Activated CD8-positive, alpha-beta T cell treated with anti-CD3 and anti-CD28 coated beads, Interleukin-2, amount 10 ng/mL, durations not matched to agents 7 days and 5 days (primary cell): ENCODE data around the gene KRTAP9-8. TPM values are rescaled to one million over a fixed set of nuclear protein-coding genes. Genes with fewer than 3 reads are reported as not detected.
"Not testable (repeated sequence)": the region's sequence is repeated elsewhere in the genome, so short reads cannot be mapped to it uniquely, and the experiment has no call there.

Experiments used
- ATAC-seq: fragments of 150-1000 bp; cut with Tn5 transposase; one replicate; pipeline ENCODE4 v1.10.0; 2021; ENCODE audit warnings: moderate library complexity
- CTCF ChIA-PET: fragments of 350-600 bp; sonication (Branson Sonifier 250); formaldehyde crosslinking; loops from one replicate; lab custom pipeline; 2021; ENCODE audit warnings: antibody characterized with exemption; lab: Charles Lee
- POLR2A ChIA-PET: fragments of 350-600 bp; sonication (Branson Sonifier 250); formaldehyde crosslinking; loops from one replicate; lab custom pipeline; 2021; ENCODE audit warnings: antibody characterized with exemption; lab: Charles Lee
- DNase-seq: peaks from one replicate; pipeline ENCODE4 v3.0.0-alpha.2; 2020
- H3K27ac Mint-ChIP-seq: one replicate; pipeline ENCODE4 v1.8.0; 2021; ENCODE audit warnings: mild to moderate bottlenecking, mixed read lengths
- H3K27me3 Mint-ChIP-seq: one replicate; pipeline ENCODE4 v1.8.0; 2021; ENCODE audit warnings: low read depth, mixed read lengths
- H3K36me3 Mint-ChIP-seq: one replicate; pipeline ENCODE4 v1.8.0; 2021; ENCODE audit warnings: low read depth, mixed read lengths
- H3K4me1 Mint-ChIP-seq: one replicate; pipeline ENCODE4 v1.8.0; 2021; ENCODE audit warnings: low read depth, mixed read lengths
- H3K4me3 Mint-ChIP-seq: one replicate; pipeline ENCODE4 v1.8.0; 2021; ENCODE audit warnings: mild to moderate bottlenecking, mixed read lengths
- H3K9me3 Mint-ChIP-seq: one replicate; pipeline ENCODE4 v1.8.0; 2022; ENCODE audit warnings: mixed read lengths; ENCODE audit not compliant: insufficient read depth
- total RNA-seq, 2 experiments: library from RNA; stranded (reverse); gene quantifications; one replicate each; pipeline ENCODE4 v1.2.3, GENCODE V29; 2021

Gene KRTAP9-8, protein sequence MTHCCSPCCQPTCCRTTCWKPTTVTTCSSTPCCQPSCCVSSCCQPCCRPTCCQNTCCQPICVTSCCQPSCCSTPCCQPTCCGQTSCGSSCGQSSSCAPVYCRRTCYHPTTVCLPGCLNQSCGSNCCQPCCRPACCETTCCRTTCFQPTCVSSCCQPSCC
- not detected for total RNA-seq

DNA sequence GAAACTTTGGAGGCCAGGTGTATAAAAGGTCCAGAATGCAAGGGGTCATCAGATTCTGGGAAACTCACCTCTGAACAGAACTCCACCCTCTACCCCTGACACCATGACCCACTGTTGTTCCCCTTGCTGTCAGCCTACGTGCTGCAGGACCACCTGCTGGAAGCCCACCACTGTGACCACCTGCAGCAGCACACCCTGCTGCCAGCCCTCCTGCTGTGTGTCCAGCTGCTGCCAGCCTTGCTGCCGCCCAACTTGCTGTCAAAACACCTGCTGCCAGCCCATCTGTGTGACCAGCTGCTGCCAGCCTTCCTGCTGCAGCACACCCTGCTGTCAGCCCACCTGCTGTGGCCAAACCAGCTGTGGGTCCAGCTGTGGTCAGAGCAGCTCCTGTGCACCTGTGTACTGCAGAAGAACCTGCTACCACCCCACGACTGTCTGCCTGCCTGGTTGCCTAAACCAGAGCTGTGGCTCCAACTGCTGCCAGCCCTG lies at the start of gene KRTAP9-8:
Gene KRTAP9-8, plus strand, starts transcription at position 51 of the 489 bp plus-strand sequence. Its CDS starts 53 bp downstream, at position 104.
- H3K4me1 Mint-ChIP-seq, POLR2A ChIA-PET, CTCF ChIA-PET, H3K4me3 Mint-ChIP-seq, H3K9me3 Mint-ChIP-seq, H3K36me3 Mint-ChIP-seq, DNase-seq, ATAC-seq, H3K27ac Mint-ChIP-seq: not testable (repeated sequence)
- H3K27me3 Mint-ChIP-seq, result peaks cover 15% of the 10 kb centered on the region

DNA sequence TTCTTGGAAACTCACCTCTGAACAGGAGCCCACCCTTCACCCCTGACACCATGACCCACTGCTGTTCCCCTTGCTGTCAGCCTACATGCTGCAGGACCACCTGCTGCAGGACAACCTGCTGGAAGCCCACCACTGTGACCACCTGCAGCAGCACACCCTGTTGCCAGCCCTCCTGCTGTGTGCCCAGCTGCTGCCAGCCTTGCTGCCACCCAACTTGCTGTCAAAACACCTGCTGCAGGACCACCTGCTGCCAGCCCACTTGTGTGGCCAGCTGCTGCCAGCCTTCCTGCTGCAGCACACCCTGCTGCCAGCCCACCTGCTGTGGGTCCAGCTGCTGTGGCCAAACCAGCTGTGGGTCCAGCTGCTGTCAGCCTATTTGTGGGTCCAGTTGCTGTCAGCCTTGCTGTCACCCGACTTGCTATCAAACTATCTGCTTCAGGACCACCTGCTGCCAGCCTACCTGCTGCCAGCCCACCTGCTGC lies 47.9 kb upstream of the KRTAP9-8 start, which contains the start of gene KRTAP9-1:
Gene KRTAP9-1, plus strand, starts transcription at position 51 of the 482 bp plus-strand sequence. Its CDS starts 0 bp downstream, at position 51.
- CTCF ChIA-PET, H3K27ac Mint-ChIP-seq, H3K4me1 Mint-ChIP-seq, POLR2A ChIA-PET, H3K36me3 Mint-ChIP-seq, H3K9me3 Mint-ChIP-seq, H3K27me3 Mint-ChIP-seq, H3K4me3 Mint-ChIP-seq, ATAC-seq, DNase-seq: not testable (repeated sequence)

DNA sequence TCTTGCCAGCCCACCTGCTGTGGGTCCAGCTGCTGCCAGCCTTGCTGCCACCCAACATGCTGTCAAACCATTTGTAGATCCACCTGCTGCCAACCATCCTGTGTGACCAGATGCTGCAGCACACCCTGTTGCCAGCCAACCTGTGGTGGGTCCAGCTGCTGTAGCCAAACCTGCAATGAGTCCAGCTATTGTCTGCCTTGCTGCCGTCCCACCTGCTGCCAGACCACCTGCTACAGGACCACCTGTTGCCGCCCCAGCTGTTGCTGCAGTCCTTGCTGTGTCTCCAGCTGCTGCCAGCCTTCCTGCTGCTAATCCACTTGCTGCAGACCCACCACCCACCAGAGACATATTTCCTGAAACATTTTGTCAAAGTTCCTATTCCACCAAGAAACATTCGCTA lies 47.5 kb upstream of the KRTAP9-8 start:
- CTCF ChIA-PET, result no interaction called here
- peaks cover 7% of the 10 kb centered on the region for H3K27me3 Mint-ChIP-seq

DNA sequence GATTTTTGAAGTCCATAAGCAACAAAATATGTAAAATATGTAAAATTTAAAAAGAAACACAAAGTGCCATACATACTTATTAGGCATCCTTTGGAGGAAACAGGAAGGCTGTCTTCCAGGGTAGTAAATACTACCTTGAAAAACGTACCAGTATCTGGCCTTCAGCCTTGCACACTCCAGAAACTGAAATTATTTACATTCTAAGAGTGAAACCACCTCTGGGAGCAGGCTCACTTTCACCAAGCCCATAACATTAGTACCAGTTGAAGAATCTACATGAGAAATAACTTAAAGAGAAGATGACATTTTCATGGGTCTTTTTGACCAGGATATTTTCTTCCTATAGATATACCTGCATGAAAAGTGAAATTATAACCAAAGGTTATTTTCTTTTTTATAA lies 41.7 kb upstream of the KRTAP9-8 start:
- Mint-ChIP-seq H3K4me3 (no peak overlapping the region), H3K9me3 (no peaks in the 10 kb centered on the region), H3K27ac (no peak overlapping the region), H3K4me1 (no peaks in the 10 kb centered on the region), H3K27me3 (peaks cover 13% of the 10 kb centered on the region), H3K36me3 (no peaks in the 10 kb centered on the region)
- CTCF ChIA-PET, result no interaction called here
- DNase-seq (no peak), ATAC-seq (no peak)
- POLR2A ChIA-PET, result no interaction called here

More for the DNA sequence above, 47.5 kb upstream of the KRTAP9-8 start:
- H3K36me3 Mint-ChIP-seq, result no peaks in the 10 kb centered on the region
- POLR2A ChIA-PET, result no interaction called here
- no peaks in the 10 kb centered on the region for H3K4me1 Mint-ChIP-seq
- DNase-seq, result no peak
- ATAC-seq, result no peak
- H3K9me3 Mint-ChIP-seq, result no peaks in the 10 kb centered on the region
- H3K4me3 Mint-ChIP-seq, result no peak overlapping the region
- H3K27ac Mint-ChIP-seq, result no peak overlapping the region

DNA sequence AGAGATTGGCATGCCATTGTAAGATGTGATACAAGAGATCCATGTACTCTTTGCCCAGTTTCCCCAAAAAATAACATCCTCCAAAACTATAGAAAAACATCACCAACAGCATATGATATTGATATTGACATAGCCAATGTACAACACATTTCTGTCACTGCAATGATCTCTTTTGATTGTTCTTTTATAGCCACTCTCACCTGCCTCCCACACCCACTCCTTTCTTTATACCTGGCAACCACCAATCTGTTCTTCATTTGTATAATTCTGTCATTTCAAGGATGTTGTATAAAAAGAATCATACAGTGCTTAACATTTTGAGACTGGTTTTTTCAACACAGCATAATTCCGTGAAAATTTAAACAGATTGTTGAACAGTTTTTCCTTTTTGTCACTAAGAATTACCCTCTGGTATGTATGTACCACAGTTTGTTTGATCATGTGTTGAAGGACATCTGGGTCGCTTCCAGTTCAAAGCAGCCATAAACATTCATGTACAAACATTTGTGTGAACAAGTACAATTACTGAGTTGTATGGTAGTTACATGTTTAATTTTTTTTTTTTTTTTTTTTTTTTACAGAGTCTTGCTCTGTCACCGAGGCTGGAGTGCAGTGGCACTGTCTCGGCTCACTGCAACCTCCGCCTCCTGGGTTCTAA lies 38.2 kb upstream of the KRTAP9-8 start:
- H3K9me3 Mint-ChIP-seq, result no peaks in the 10 kb centered on the region
- DNase-seq (no peak), ATAC-seq (no peak)
- peaks cover 12% of the 10 kb centered on the region for H3K27me3 Mint-ChIP-seq
- ChIA-PET POLR2A (no interaction called here), CTCF (no interaction called here)
- H3K36me3 Mint-ChIP-seq, result no peaks in the 10 kb centered on the region
- H3K4me1 Mint-ChIP-seq, result no peaks in the 10 kb centered on the region
- H3K27ac Mint-ChIP-seq, result no peak overlapping the region
- no peak overlapping the region for H3K4me3 Mint-ChIP-seq

DNA sequence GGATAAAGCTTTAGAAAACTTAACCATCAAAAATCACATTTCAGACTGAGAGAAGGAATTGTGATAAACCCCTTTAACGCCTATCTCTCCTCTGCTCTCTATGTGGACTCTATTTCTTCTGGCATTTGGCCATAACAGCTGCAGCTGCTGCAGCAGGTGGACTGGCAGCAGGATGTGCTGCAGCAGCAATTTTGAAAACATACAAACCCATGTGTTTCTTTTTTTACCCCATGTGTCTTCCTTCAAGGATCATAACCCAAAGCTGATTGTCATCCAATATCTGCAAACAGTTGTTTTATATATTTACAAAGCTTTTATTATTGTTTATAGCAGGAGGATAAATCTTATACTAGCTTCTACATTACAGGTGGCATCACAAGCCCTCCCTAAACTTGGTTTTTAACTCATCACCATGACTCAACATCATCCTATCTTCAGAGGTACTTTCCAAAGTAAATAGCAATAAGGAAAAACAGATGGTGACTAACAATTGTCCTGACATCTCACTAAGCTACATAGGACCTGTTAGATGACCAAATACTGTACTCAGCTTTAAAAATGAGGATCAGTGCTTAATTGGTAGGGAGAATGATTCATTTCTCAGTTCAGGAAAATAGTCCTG lies 25.8 kb upstream of the KRTAP9-8 start:
- no peak overlapping the region for H3K27ac Mint-ChIP-seq
- H3K27me3 Mint-ChIP-seq, result peaks cover 10% of the 10 kb centered on the region
- DNase-seq (no peak), ATAC-seq (no peak)
- no peaks in the 10 kb centered on the region for H3K36me3 Mint-ChIP-seq
- H3K4me3 Mint-ChIP-seq, result no peak overlapping the region
- no peaks in the 10 kb centered on the region for H3K9me3 Mint-ChIP-seq
- H3K4me1 Mint-ChIP-seq, result no peaks in the 10 kb centered on the region
- POLR2A ChIA-PET, result no interaction called here
- CTCF ChIA-PET, result no interaction called here

DNA sequence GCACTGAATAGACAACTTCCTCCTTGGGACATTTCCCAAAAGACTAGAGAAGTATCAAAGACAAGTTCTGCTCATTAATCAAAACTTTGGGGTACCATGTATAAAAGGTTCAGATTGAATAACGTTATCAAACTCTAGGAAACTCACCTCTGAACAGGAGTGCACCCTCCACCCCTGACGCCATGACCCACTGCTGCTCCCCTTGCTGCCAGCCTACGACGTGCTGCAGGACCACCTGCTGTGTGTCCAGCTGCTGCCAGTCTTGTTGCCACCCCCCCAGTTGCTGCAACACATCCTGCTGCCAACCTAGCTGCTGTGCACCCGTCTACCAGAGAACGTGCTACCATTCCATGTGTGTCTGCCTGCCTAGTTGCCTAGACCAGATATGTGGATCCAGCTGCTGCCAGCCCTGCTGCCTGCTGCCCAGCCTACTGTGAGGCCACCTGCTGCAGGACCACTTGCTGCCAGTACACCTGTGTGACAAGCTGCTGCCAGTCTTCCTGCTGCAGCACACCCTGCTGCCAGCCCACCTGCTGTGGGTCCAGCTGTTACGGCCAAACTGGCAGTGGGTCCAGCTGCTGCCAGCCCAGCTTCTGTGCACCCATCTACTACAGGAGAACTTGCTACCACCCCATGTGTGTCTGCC lies 25.2 kb upstream of the KRTAP9-8 start:
- no peaks in the 10 kb centered on the region for H3K36me3 Mint-ChIP-seq
- no peak for DNase-seq
- H3K4me1 Mint-ChIP-seq, result no peaks in the 10 kb centered on the region
- no peaks in the 10 kb centered on the region for H3K9me3 Mint-ChIP-seq
- no peak overlapping the region for H3K27ac Mint-ChIP-seq
- POLR2A ChIA-PET, result no interaction called here
- CTCF ChIA-PET, result no interaction called here
- H3K4me3 Mint-ChIP-seq, result no peak overlapping the region
- peaks cover 10% of the 10 kb centered on the region for H3K27me3 Mint-ChIP-seq
- ATAC-seq, result no peak

DNA sequence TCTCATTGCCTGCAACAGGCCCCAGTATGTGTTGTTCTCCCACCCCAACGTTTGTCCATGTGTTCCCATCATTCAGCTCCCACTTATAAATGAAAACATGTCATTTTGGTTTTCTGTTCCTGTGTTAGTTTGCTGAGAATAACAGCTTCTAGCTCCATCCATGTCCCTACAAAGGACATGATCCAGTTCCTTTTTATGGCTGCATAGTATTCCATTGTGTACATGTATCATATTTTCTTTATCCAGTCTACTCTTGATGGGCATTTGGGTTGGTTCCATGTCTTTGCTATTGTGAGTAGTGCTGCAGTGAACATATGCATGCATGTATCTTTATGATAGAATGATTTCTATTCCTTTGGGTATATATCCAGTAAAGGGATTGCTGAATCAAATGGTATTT lies 22.1 kb upstream of the KRTAP9-8 start:
- no peak for ATAC-seq
- ChIA-PET CTCF (no interaction called here), POLR2A (no interaction called here)
- no peaks in the 10 kb centered on the region for H3K27me3 Mint-ChIP-seq
- no peaks in the 10 kb centered on the region for H3K36me3 Mint-ChIP-seq
- H3K9me3 Mint-ChIP-seq, result no peaks in the 10 kb centered on the region
- H3K4me1 Mint-ChIP-seq, result no peaks in the 10 kb centered on the region
- no peak overlapping the region for H3K4me3 Mint-ChIP-seq
- no peak for DNase-seq
- H3K27ac Mint-ChIP-seq, result no peak overlapping the region

DNA sequence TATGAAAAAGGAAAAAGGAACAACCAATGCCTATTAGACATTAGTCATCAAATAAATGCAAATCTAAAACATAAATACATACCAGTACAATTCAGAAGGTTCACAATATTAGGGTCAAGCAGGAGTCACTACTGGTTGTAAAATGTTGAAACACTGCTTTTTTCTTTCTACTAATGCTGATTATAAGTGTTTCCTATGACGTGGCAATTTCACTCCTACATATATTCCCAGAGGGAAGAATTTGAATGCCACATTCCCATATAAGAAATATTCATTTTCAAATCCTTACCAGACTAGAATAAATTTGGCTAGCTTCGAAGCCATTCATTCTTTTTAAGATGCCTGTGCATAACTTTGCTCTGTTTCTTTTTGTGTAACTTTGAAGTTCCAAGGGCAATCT lies 14.0 kb upstream of the KRTAP9-8 start:
- no peaks in the 10 kb centered on the region for H3K36me3 Mint-ChIP-seq
- no peaks in the 10 kb centered on the region for H3K4me1 Mint-ChIP-seq
- H3K27me3 Mint-ChIP-seq, result peaks cover 2% of the 10 kb centered on the region
- ChIA-PET POLR2A (no interaction called here), CTCF (no interaction called here)
- no peak for DNase-seq
- no peak overlapping the region for H3K27ac Mint-ChIP-seq
- H3K4me3 Mint-ChIP-seq, result no peak overlapping the region
- ATAC-seq, result no peak
- no peaks in the 10 kb centered on the region for H3K9me3 Mint-ChIP-seq

DNA sequence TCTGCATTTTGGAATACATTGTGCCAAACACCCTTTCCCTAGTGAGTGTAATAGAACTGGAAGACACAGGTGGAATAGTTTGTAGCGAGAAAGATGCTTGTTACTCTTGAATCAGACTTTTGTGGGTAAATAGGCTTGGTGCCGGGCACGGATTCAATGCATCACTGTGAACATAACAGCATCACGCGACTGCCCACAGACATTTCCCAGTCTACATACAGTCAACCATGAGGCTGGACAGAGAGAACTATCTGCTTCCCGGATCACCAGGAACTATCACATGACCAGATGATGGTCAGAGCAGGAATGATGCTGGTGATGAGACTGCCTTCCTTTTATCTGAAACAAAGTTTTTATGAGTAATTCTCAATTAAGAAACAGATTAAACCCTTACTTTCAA lies 11.7 kb upstream of the KRTAP9-8 start:
- CTCF ChIA-PET, result no interaction called here
- POLR2A ChIA-PET, result no interaction called here
- H3K36me3 Mint-ChIP-seq, result no peaks in the 10 kb centered on the region
- no peak overlapping the region for H3K4me3 Mint-ChIP-seq
- no peaks in the 10 kb centered on the region for H3K4me1 Mint-ChIP-seq
- DNase-seq, result no peak
- no peak for ATAC-seq
- H3K27ac Mint-ChIP-seq, result no peak overlapping the region
- peaks cover 2% of the 10 kb centered on the region for H3K27me3 Mint-ChIP-seq
- no peaks in the 10 kb centered on the region for H3K9me3 Mint-ChIP-seq

DNA sequence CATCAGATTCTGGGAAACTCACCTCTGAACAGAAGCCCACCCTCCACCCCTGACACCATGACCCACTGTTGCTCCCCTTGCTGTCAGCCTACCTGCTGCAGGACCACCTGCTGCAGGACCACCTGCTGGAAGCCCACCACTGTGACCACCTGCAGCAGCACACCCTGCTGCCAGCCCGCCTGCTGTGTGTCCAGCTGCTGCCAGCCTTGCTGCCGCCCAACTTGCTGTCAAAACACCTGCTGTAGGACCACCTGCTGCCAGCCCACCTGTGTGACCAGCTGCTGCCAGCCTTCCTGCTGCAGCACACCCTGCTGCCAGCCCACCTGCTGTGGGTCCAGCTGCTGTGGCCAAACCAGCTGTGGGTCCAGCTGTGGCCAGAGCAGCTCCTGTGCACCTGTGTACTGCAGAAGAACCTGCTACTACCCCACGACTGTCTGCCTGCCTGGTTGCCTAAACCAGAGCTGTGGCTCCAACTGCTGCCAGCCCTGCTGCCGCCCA lies 11.2 kb upstream of the KRTAP9-8 start, which contains the start of gene KRTAP9-2:
Gene KRTAP9-2, plus strand, starts transcription at position 51 of the 498 bp plus-strand sequence. Its CDS starts 7 bp downstream, at position 58.
- ATAC-seq, H3K4me1 Mint-ChIP-seq, H3K9me3 Mint-ChIP-seq, CTCF ChIA-PET, H3K27ac Mint-ChIP-seq, H3K27me3 Mint-ChIP-seq, H3K36me3 Mint-ChIP-seq, DNase-seq, POLR2A ChIA-PET, H3K4me3 Mint-ChIP-seq: not testable (repeated sequence)
